Stomach (tissue), 9 donors: ENCODE results near the gene CHN2. TPM values are rescaled to one million over a fixed set of nuclear protein-coding genes. Genes with fewer than 3 reads are reported as not detected.

Experiments used
- DNase-seq, 2 donors: peaks; one replicate each; pipeline versions ENCODE4 v3.0.0 to v3.0.0-alpha.2; 2013 to 2019
- H3K27ac ChIP-seq, 5 donors: fragments of 200-600 bp in 4 of 5; sonication (generic) in 4 of 5; one replicate each; pipeline ENCODE4 v1.5.1; 2013 to 2019; ENCODE audit warnings: mild to moderate bottlenecking in 1 of 5, moderate library complexity in 1 of 5
- H3K27me3 ChIP-seq, 3 donors: fragments of 200-600 bp; sonication (generic); one replicate each; pipeline ENCODE4 v1.5.1; 2017 to 2019; ENCODE audit warnings: mixed run types in 1 of 3
- H3K36me3 ChIP-seq, 4 donors: fragments of 200-600 bp; sonication (generic); 1 replicate in 3 of 4; 2 replicates in 1 of 4; pipeline ENCODE4 v1.5.1; 2016 to 2019
- H3K4me1 ChIP-seq, 4 donors: fragments of 200-600 bp; sonication (generic); one replicate each; pipeline ENCODE4 v1.5.1; 2016 to 2019
- H3K4me3 ChIP-seq, 4 donors: fragments of 200-600 bp; sonication (generic) in 3 of 4; one replicate each; pipeline ENCODE4 v1.5.1; 2016 to 2019; ENCODE audit warnings: mild to moderate bottlenecking in 1 of 4
- H3K9me3 ChIP-seq, 4 donors: fragments of 200-600 bp; sonication (generic); one replicate each; pipeline ENCODE4 v1.5.1; 2016 to 2019
- CTCF ChIP-seq, 7 experiments: fragments of 450-650 bp in 4 of 7; fragments of 200-600 bp in 3 of 7; sonication (generic) in 3 of 7; IDR thresholded peaks; one replicate each; pipeline ENCODE4 v1.5.1; 2016 to 2019; ENCODE audit warnings: antibody characterized with exemption in 7 of 7, control low read depth in 2 of 7, mild to moderate bottlenecking in 1 of 7
- EP300 ChIP-seq: sonication (generic); formaldehyde crosslinking; IDR thresholded peaks from one replicate; pipeline ENCODE4 v1.6.1; 2017; ENCODE audit warnings: antibody characterized with exemption
- POLR2A ChIP-seq, 4 donors: fragments of 450-650 bp; IDR thresholded peaks; one replicate each; pipeline ENCODE4 v1.6.1; 2016; ENCODE audit warnings: antibody characterized with exemption in 4 of 4, control low read depth in 2 of 4, mild to moderate bottlenecking in 1 of 4, moderate library complexity in 1 of 4
- POLR2AphosphoS5 ChIP-seq, 3 donors: sonication (generic); formaldehyde crosslinking; IDR thresholded peaks; one replicate each; pipeline ENCODE4 v1.6.1; 2016; ENCODE audit warnings: antibody characterized with exemption in 3 of 3
- WGBS, 5 donors: extraction: QIAGEN DNeasy Blood & Tissue Kit in 3 of 5; methylation state at CpG; one replicate each; pipeline versions ENCODE4 v1.1.5 to v1.1.7; 2013 to 2018; 5-methylcytosine and 5-hydroxymethylcytosine counted together
- intact Hi-C: fragments of 100-400 bp; cut with DNase I; formaldehyde crosslinking; loops from one replicate; pipeline ENCODE4 v1.15.1; 2023; ENCODE audit warnings: low total_unique reads
- polyA plus RNA-seq, 3 donors: library from polyadenylated mRNA; stranded (reverse); fragments of 200-250 nt; gene quantifications; one replicate each; pipeline ENCODE4 v1.2.3, GENCODE V29; 2013
- total RNA-seq, 5 donors: library from RNA; depleted of rRNA; stranded (reverse); fragments of >200 nt; gene quantifications; one replicate each; pipeline versions ENCODE4 v1.1.0 to v1.2.3, GENCODE V29; 2014 to 2016
- donor health status: healthy with polysubstance abuse.
- donor health status: Bipolar disorder and iron deficiency.
- donor health status: healthy.

The CHN2 gene
- total and polyA plus RNA-seq, 8 donors, result 2.4 to 47.8 (median 13.8) TPM

GRCh38 chr7:29483219-29484104, 288.9 kb downstream of the CHN2 start:
- Histone ChIP-seq H3K27ac (peak overlapping the region in 2 of 5 donors; percentile 10 to 47), H3K9me3 (no peaks in the 10 kb centered on the region), H3K36me3 (no peaks in the 10 kb centered on the region), H3K27me3 (no peaks in the 10 kb centered on the region), H3K4me3 (no peak overlapping the region), H3K4me1 (peaks cover 15 to 66% (median 39%) of the 10 kb centered on the region in 4 donors)
- 78 to 94% (median 84%) methylated on average over 11 of the region's 11 CpGs for WGBS, 5 donors
- no peak for TF ChIP-seq CTCF (IDR thresholded peaks at IDR 0.05)
- no peak for TF ChIP-seq EP300
- no peak for TF ChIP-seq POLR2A (IDR thresholded peaks at IDR 0.05)
- TF ChIP-seq POLR2AphosphoS5 (IDR thresholded peaks at IDR 0.05), result no peak
- intact Hi-C loops, result no loop called here
- DNase-seq, result no peak

- H3K36me3 ChIP-seq, result no peaks in the 10 kb centered on the region
- peaks cover 15 to 63% (median 41%) of the 10 kb centered on the region in 4 donors for H3K4me1 ChIP-seq
- intact Hi-C loops, result no loop called here
- WGBS, 5 donors, result 88 to 100% (median 94%) methylated on average over 3 of the region's 3 CpGs
- no peak for TF ChIP-seq CTCF (IDR thresholded peaks at IDR 0.05)
- no peak for TF ChIP-seq EP300
- no peak for DNase-seq
- H3K4me3 ChIP-seq, result no peak overlapping the region
- no peaks in the 10 kb centered on the region for H3K27me3 ChIP-seq
- H3K27ac ChIP-seq, result no peak overlapping the region
- H3K9me3 ChIP-seq, result no peaks in the 10 kb centered on the region
These were observed 289.7 kb downstream of the CHN2 start for GRCh38 chr7:29484280-29484679.

- WGBS, 5 donors, result 41 to 54% (median 46%) methylated on average over 11 of the region's 11 CpGs
- DNase-seq, result peak in 1 of 2 donors; percentile 46
- no peaks in the 10 kb centered on the region for H3K9me3 ChIP-seq
- peaks cover 6 to 51% (median 29%) of the 10 kb centered on the region in 4 donors for H3K4me1 ChIP-seq
- no peak for TF ChIP-seq POLR2AphosphoS5 (IDR thresholded peaks at IDR 0.05)
- no peak for TF ChIP-seq POLR2A (IDR thresholded peaks at IDR 0.05)
- no peak for TF ChIP-seq CTCF (IDR thresholded peaks at IDR 0.05)
- TF ChIP-seq EP300, result no peak
- no peak overlapping the region for H3K4me3 ChIP-seq
- H3K36me3 ChIP-seq, result no peaks in the 10 kb centered on the region
- no peak overlapping the region for H3K27ac ChIP-seq
- intact Hi-C loops, result no loop called here
- no peaks in the 10 kb centered on the region for H3K27me3 ChIP-seq
These were observed 291.0 kb downstream of the CHN2 start for GRCh38 chr7:29485339-29486190.

GRCh38 chr7:29486191-29486700, 291.7 kb downstream of the CHN2 start:
- no peak for DNase-seq
- Histone ChIP-seq H3K27ac (no peak overlapping the region), H3K36me3 (no peaks in the 10 kb centered on the region), H3K9me3 (no peaks in the 10 kb centered on the region), H3K4me3 (no peak overlapping the region), H3K4me1 (peaks cover 0 to 44% (median 22%) of the 10 kb centered on the region in 4 donors), H3K27me3 (no peaks in the 10 kb centered on the region)
- WGBS, 5 donors, result 86 to 93% (median 89%) methylated on average over 13 of the region's 13 CpGs
- no peak for TF ChIP-seq POLR2AphosphoS5 (IDR thresholded peaks at IDR 0.05)
- no peak for TF ChIP-seq CTCF (IDR thresholded peaks at IDR 0.05)
- TF ChIP-seq EP300, result no peak
- no peak for TF ChIP-seq POLR2A (IDR thresholded peaks at IDR 0.05)
- intact Hi-C loops, result no loop called here
